ENCODE results near the gene EMX2. TPM values are rescaled to one million over a fixed set of nuclear protein-coding genes. Genes with fewer than 3 reads are reported as not detected.
"Not testable (repeated sequence)": the region's sequence is repeated elsewhere in the genome, so short reads cannot be mapped to it uniquely, and the experiment has no call there.

Gene EMX2
- total and polyA plus RNA-seq, 2 donors from 2014 or later = 44.9 to 82.8 TPM

- H3K27me3 ChIP-seq (ENCODE audit: control insufficient read depth, insufficient read depth, low read length) = no peaks in the 10 kb centered on the region
Observed at GRCh38 chr10:117504562-117504961, 38.0 kb upstream of the EMX2 start.

GRCh38 chr10:117507081-117507480 is 35.5 kb upstream of the EMX2 start:
- H3K4me3 ChIP-seq (ENCODE audit: low read length in 3 of 3); intact Hi-C loops (cut with DNase I); H3K9me3 ChIP-seq (ENCODE audit: control insufficient read depth in 2 of 3, insufficient read depth in 1 of 3, low read length in 3 of 3); H3K9ac ChIP-seq (ENCODE audit: low read length in 3 of 3); H3K27me3 ChIP-seq (ENCODE audit: control insufficient read depth, insufficient read depth, low read length); H3K27ac ChIP-seq (ENCODE audit: low read depth in 2 of 2, low read length in 2 of 2); H3K36me3 ChIP-seq (ENCODE audit: control insufficient read depth in 2 of 3, insufficient read depth in 3 of 3, low read length in 3 of 3); FAIRE-seq: not testable (repeated sequence)
- H3K4me1 ChIP-seq (ENCODE audit: control insufficient read depth in 2 of 3, insufficient read depth in 2 of 3, low read depth in 1 of 3, low read length in 3 of 3) = peaks cover 0 to 12% (median 5%) of the 10 kb centered on the region in 3 donors
- DNase-seq = peak in 1 of 5 donors; percentile 1

More at GRCh38 chr10:117504562-117504961, 38.0 kb upstream of the EMX2 start:
- no peaks in the 10 kb centered on the region for H3K9me3 ChIP-seq (ENCODE audit: control insufficient read depth in 2 of 3, insufficient read depth in 1 of 3, low read length in 3 of 3)
- no peak overlapping the region for H3K27ac ChIP-seq (ENCODE audit: low read depth in 2 of 2, low read length in 2 of 2)
- no peak overlapping the region for H3K4me3 ChIP-seq (ENCODE audit: low read length in 3 of 3)
- no peak for FAIRE-seq
- H3K9ac ChIP-seq (ENCODE audit: low read length in 3 of 3) = no peak overlapping the region
- peaks cover 0 to 2% (median 0%) of the 10 kb centered on the region in 3 donors for H3K36me3 ChIP-seq (ENCODE audit: control insufficient read depth in 2 of 3, insufficient read depth in 3 of 3, low read length in 3 of 3)
- DNase-seq = peak in 1 of 5 donors; percentile 1
- intact Hi-C loops (cut with DNase I) = no loop called here
- TF ChIP-seq CTCF (IDR thresholded peaks at IDR 0.05; ENCODE audit: borderline replicate concordance, extremely low read depth, insufficient read depth) = no peak
- peaks cover 0 to 12% (median 5%) of the 10 kb centered on the region in 3 donors for H3K4me1 ChIP-seq (ENCODE audit: control insufficient read depth in 2 of 3, insufficient read depth in 2 of 3, low read depth in 1 of 3, low read length in 3 of 3)

GRCh38 chr10:117509573-117509972 is 33.0 kb upstream of the EMX2 start:
- H3K9ac ChIP-seq (ENCODE audit: low read length in 3 of 3) = no peak overlapping the region
- FAIRE-seq (no peak), DNase-seq (no peak)
- H3K27me3 ChIP-seq (ENCODE audit: control insufficient read depth, insufficient read depth, low read length) = no peaks in the 10 kb centered on the region
- no peaks in the 10 kb centered on the region for H3K9me3 ChIP-seq (ENCODE audit: control insufficient read depth in 2 of 3, insufficient read depth in 1 of 3, low read length in 3 of 3)
- intact Hi-C loops (cut with DNase I) = no loop called here
- no peak for TF ChIP-seq CTCF (IDR thresholded peaks at IDR 0.05; ENCODE audit: borderline replicate concordance, extremely low read depth, insufficient read depth)
- no peaks in the 10 kb centered on the region for H3K4me1 ChIP-seq (ENCODE audit: control insufficient read depth in 2 of 3, insufficient read depth in 2 of 3, low read depth in 1 of 3, low read length in 3 of 3)
- no peak overlapping the region for H3K4me3 ChIP-seq (ENCODE audit: low read length in 3 of 3)
- no peak overlapping the region for H3K27ac ChIP-seq (ENCODE audit: low read depth in 2 of 2, low read length in 2 of 2)
- peaks cover 0 to 5% (median 4%) of the 10 kb centered on the region in 3 donors for H3K36me3 ChIP-seq (ENCODE audit: control insufficient read depth in 2 of 3, insufficient read depth in 3 of 3, low read length in 3 of 3)

GRCh38 chr10:117511601-117512390 is 30.8 kb upstream of the EMX2 start:
- Histone ChIP-seq H3K27me3 (ENCODE audit: control insufficient read depth, insufficient read depth, low read length) (no peaks in the 10 kb centered on the region), H3K36me3 (ENCODE audit: control insufficient read depth in 2 of 3, insufficient read depth in 3 of 3, low read length in 3 of 3) (peaks cover 0 to 5% (median 4%) of the 10 kb centered on the region in 3 donors), H3K9ac (ENCODE audit: low read length in 3 of 3) (no peak overlapping the region), H3K4me3 (ENCODE audit: low read length in 3 of 3) (no peak overlapping the region), H3K9me3 (ENCODE audit: control insufficient read depth in 2 of 3, insufficient read depth in 1 of 3, low read length in 3 of 3) (no peaks in the 10 kb centered on the region), H3K27ac (ENCODE audit: low read depth in 2 of 2, low read length in 2 of 2) (no peak overlapping the region), H3K4me1 (ENCODE audit: control insufficient read depth in 2 of 3, insufficient read depth in 2 of 3, low read depth in 1 of 3, low read length in 3 of 3) (no peaks in the 10 kb centered on the region)
- DNase-seq (peak in 1 of 5 donors; percentile 12), FAIRE-seq (no peak)
- intact Hi-C loops (cut with DNase I) = no loop called here
- no peak for TF ChIP-seq CTCF (IDR thresholded peaks at IDR 0.05; ENCODE audit: borderline replicate concordance, extremely low read depth, insufficient read depth)
